NK-92 treated with Interleukin-12 subunit alpha and Interleukin-12 subunit beta, amount 100 ng/mL, for 24 hours (cell line): ENCODE data around the gene C9orf153.
"Not testable (repeated sequence)": the region's sequence is repeated elsewhere in the genome, so short reads cannot be mapped to it uniquely, and the experiment has no call there.

ENCODE experiments used
- DNase-seq: peaks from one replicate; lab custom pipeline; 2025; lab: John Stamatoyannopoulos, UW

Gene C9orf153

DNA sequence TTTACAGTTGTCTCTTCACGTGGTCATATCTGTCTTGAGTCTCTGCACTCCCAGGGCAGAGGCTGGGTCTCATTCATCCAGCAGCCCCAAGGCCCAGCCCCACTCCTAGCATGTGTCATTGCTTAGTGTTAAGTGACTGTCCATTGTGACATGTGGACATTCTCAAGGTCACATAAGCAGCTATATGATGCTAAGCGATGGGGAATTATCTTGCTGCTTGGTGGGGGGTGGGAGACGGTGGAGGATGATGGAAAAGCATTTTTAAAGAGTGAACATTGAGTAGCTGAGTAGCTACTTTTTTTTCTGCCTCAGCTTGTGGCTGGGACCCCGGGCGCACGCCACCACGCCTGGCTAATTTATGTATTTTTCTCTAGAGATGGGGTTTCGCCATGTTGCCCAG is at the start of gene C9orf153:
C9orf153 (minus strand) TSS at position 101 of the 400 bp plus-strand sequence. CDS start 30,054 bp downstream, outside the sequence.
- no peak for DNase-seq

DNA sequence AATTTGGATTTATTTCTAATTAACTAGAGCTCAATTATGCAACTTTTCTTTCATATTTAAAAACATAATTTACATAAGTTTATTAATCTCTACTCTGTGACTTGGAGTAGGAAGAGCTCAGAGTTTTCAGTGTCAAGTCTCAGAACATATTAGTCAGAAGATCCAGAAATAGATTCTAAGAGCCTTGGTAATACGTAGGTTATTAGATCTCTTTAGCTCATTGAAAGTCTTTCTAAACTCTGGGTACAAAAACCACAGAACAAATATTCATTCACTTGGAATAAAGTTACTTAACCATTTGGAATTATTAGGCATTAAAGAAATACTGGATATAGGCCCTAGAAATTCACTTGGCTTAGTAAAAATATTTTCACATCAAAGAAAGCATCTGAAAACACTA is 49.2 kb upstream of the C9orf153 start:
- DNase-seq = no peak

DNA sequence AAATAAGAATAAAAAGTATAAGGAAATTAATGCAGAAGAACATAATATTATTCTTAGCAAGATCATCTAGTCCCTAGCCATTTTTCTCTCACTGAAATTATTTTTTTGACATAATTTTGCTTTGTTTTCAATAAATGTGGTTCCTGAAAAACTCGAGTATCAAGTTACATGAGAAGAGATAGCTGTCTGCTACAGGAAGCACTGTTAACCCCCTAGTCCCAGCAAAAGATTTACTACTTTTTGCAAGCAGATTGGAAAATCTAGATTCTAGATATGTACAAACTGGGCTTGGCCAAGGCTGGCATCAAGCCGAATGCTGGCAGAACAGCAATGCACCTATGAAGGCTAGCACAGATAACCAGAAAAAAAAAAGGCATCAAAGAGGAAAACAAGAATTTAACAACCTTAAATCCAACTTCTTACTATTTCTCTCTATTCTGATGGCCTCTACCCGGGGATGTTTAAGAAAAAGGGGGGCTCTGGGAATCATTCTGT is 44.8 kb upstream of the C9orf153 start:
- DNase-seq = no peak

DNA sequence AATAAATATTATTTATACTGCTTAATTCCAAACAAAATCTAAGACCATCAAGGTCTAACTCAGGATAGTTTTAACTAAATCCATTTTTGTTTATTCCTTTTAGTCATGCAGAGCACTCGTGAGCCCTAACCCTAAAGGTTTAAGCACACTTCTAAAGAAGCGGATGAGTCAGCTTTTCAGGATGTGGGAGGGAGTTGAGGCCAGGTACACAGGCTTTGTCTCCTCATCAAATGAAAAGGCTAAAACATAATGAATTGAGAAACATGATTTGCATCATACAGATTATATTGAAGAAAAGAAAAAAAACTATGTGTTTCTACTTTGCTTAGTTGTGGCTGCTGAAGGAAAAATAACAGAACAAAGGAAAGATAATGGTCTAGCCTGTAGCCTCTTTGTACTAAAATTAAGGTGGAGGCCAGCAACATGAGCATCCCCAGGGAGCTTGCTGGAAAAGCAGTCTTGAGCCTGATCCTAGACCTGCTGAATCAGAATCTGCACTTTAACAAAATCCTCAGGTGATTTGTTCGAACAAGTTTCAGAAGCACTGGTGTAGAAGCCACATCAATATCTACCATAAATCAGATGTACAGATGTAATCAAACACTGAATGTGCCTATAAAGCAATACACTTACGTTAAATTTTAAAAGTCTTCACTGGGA is 44.0 kb upstream of the C9orf153 start:
- DNase-seq = no peak

DNA sequence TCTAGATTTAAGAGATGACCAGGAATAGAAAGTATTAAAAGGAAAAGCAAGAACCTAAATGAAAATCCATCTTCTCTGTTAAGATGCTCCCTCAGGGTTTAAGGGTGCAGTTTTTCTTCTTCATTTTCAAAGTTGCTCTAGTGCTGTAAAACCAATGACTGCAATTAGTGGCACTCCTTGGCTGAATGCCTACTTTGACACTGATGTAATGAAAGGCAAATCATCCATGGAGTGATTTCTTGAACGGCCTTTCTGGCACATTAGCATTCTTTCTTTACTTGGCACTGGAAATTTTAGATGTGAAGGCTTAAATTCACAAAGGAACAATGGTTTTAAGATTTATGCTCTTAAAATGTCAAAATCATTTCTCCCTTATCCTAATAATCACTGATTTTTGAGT is 42.2 kb upstream of the C9orf153 start:
- DNase-seq = no peak

DNA sequence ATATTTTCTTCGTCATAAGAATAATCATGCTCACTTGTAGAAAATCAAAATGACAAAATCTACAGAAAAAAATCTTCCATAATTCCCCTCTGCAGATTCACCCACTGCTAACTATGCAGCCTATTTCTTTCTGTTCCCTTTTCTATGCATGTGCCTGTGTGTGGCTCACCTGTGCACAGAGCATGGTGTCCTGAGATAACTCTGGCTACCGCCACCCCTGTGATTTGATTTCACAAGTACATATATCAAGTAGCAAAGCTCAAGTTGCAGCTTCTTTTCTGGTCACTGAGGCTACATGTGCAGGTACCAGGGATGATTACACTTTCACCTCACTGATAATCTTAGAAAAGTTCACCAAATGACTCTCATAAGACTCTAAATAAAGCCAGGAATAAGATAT is 41.2 kb upstream of the C9orf153 start:
- no peak for DNase-seq

DNA sequence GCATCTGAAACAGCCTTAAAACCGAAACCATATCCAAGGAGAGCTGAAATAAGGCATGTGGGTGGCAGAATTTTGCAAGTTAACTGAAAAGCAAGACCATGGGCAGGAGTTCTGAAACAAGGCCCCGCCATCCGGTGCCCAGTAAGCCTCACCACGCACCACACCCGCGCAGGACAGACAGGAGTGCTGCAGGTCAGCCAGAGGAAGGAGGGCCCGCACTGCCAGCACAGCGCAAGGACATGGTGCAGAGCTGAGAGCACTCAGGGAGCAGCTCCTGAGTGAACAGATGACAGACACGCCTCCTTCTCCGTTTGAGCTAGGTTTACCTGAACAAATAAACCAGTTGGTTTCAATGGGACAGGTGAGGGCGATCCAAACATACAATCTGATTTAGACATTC is 39.4 kb upstream of the C9orf153 start:
- DNase-seq = no peak

DNA sequence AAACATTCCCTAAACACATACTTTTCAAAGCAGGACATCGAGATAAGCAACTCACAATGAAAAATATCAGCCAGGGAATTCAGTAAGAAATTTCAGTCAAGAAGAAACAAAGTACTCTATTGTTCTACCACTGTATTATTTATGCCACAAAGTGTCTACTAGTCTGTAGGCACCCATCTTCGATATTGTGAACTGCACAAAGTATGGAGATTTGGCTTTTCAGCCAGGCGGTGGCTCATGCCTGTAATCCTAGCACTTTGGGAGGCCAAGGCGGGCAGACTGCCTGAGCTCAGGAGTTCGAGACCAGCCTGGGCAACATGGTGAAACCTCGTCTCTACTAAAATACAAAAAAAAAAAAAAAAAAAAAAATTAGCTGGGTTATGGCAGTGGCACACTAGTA is 30.9 kb upstream of the C9orf153 start:
- DNase-seq = not testable (repeated sequence)

DNA sequence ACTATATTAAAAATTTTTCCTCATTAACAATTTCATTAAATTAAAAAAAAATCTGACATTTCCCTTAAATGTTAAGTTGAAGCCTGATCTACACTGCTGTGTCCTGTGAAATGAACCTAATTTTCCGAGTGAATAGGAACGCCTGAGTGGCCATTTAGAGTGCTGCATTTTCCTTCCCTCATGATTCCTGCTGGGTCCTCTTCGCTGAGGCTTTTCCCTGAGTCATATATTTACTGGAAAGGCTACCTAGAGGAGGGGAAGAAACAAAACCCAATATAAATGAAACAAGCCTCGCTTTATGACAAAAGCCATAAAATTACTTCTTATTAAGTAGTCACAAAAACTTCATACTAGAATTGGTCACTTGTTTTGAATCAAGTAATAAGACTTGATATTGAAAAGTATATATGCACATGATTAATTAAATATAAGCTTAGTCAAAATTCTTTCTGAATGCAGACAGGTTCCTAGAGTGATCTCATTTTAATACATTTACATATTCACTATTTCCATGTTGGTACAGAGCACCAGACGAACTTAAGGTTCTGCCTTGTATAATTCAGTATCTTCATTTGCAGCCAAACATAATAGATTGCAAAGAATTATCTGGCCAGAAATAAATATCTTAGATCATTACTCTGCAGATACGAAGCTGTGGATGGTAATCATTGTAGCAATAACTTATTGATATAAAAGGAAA is 29.2 kb upstream of the C9orf153 start:
- no peak for DNase-seq

DNA sequence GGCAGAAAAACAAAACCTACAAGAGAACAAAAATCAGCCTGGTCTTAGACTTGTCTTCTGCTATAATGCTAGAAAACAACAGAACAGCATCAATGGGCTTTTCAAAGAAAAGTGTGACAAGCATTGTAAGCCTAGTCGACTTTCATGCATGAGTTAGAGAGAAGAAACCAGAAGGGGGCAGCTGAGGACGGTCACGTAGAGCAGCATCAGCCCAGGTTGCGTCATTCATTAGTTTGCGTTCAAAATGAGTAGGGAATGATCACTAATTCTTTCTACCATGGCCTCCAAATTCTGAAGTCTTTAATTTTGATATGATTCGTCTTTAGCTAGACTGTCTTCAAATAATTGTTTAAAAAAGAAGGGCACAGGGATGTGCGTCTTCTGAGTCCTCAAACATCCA is 27.6 kb upstream of the C9orf153 start:
- DNase-seq = no peak

DNA sequence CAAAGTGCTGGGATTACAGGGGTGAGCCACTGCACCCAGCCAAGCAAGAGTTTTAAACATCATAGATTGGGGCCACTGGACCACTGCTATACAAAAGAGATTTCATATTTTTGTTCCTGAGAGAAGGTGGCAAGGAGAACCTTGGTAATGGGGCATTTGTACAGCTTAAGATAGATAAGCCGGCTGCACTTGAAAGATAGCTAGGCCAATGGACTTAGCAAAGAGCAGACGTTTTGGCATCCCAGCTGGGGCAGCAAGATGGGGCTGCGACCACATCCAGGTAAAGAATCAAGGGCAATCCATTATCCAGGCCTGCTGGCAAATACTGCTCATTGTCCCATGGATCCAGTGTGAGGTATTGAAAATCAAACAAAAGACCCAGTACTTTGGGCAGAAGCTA is 26.8 kb upstream of the C9orf153 start:
- no peak for DNase-seq

DNA sequence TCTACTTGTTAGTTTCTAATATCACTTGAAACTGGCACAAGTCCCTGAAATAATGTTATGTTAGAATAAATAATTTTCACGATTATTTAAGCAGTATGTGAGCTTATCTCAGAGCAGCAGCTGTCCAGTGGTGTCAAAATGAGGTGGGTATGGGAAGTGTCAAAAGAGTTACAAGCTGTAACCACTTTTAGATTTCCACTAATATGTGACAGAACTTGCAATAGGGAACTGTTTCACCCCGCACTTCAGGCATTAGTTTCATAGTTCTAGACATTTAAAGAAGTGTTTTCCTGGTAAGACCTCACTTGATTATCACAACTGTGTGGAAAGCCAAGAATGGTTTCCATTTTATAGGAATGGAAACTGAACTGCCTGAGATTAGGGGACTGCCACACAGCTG is 25.8 kb upstream of the C9orf153 start:
- DNase-seq = no peak

DNA sequence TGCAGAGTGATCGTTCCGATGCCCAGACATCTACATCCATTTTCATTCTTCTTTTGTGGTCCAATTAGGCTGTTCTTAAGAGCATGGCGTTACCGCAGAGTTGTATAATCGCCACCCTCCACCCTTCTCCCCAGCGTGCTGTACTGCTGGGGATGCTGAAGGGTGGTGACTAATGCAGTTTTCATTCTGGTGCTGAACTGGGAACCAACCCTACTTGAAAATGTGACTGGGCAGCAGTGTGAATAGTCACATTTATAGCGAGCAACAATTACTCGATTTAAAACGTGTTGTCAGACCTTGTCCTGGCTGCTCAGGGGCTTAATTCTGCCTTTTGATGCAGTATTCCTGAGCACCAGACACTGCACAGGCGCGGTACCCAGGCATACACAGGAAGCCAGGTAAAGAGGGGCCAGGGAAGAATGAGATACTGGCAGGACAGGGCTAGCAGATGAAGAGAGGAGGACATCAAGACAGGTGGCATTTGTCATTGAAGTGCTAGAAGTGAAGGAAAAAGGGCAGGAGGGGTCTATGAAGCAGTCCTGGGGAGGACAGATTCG is 23.6 kb upstream of the C9orf153 start:
- peak; percentile 51 for DNase-seq

DNA sequence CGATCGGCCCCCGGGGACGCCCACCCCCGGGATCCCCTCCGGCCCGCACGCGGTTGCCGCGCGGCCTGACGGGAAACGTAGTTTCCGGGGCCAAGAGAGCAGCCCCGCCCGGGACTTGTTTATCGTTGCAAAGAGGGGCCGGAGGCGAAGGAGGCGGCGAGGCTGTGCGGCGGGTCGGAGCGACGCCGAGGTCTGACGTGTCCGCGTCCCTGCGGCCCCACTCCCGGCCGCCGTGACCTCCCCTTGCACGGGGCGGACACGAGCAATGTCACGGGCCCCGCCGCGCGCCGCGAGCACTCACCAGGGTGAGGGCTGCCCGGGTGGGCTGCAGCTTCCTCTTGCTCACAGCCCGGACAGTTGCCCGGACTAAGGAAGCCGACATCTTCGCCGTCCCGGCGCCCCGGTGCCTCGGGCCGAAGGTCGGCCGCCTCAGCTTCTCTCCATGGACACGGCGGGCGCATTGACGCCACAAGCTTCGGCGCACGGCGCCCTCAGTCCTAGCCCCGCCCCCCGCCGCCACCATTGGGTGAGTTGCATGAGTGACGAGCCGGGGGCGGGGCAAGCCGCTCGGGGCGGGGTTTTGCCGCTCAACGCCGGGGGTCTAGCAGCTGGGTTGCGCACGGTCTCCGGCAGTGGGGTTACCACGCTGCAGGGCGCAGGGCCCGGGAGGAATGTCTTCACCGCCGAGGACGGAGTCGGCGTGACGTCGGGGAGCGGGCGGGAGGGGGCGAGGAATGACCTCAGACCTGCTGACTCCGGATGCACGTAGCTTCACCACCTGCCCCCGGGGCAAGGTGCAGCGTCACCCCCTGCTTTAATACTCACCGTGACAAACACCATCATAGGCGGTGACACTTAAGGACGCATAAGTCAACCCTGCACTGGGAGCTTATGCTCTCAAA is 22.9 kb upstream of the C9orf153 start, which contains the start of gene ISCA1:
ISCA1 (minus strand) TSS at position 462 of the 902 bp plus-strand sequence; CDS start at position 382, 80 bp downstream.
- peak; percentile 95 for DNase-seq

DNA sequence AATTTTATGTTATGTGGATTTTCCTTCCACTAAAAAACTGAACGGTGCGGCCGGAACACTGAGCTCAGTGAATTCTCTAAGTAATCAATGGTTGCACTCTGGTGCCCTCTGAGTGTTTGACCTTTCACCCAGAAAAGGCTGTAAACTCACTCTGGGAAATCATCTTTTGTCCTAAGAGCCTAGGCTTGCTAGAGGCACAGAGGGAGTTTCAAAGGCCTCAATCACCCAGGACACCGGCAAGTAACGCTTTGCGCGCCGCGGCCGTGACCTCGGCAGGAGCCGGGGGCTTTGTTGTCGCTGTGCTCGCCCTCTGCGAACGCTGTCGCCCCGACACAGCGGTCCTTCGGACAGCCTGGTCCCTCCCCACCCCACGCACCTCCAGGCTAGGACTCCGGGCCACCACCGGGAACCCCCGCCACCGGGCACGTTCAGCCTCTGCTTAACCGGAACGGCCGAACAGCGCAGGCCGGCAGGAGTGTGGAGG is 22.2 kb upstream of the C9orf153 start:
- no peak for DNase-seq

DNA sequence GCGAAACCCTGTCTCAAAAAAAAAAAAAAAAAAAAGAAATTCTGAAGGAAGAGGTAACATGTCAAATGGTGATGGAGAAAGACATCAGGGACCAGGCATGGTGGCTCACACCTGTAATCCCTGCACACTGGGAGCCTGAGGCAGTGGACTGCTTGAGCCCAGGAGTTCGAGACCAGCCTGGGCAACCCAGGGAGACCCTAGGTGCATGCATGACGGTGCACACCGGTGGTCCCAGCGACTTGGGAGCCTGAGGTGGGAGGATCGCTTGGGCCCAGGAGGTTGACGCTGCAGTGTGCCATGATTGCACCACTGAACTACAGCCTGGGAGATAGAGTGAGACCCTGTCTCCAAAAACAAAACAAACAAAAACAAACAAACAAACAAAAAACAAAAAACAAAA is 21.1 kb upstream of the C9orf153 start:
- no peak for DNase-seq

DNA sequence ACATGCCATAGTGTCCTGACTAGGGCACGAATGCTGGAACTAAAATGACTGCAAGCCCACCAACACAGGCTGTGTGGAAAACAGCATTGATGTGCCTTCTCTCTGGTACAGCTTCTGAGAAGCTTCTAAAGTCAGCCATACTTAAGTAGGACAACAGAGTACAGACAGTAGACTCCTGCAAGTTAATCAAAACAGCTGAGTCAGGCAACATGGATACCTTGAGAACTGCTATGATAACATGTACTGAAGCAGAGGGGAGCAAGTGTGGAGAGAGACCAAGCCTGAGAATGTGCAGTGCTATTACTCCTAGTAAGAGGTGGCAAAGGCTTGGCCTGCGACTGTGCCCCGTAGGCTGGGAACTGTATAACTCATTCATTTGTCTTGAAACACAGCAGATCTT is 20.4 kb upstream of the C9orf153 start:
- DNase-seq = no peak

DNA sequence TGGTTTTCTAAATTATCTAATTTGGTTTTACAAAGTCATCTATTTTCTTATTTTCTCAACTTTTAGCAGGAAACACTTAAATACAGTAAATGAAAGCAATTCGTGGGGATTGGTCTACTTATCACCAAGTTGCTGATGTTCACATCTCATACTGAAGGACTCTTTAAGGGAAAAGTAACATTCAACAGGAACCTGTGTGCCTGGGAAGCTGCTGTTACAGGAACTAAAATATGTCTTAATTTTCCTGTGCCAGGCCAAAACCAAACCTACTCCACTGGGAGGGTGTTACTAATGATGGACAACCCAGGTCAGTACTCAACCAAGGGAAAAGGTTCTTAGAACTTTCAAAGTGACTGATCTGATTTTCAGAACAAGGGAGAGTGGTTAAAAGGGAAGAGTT is 17.6 kb upstream of the C9orf153 start:
- no peak for DNase-seq

DNA sequence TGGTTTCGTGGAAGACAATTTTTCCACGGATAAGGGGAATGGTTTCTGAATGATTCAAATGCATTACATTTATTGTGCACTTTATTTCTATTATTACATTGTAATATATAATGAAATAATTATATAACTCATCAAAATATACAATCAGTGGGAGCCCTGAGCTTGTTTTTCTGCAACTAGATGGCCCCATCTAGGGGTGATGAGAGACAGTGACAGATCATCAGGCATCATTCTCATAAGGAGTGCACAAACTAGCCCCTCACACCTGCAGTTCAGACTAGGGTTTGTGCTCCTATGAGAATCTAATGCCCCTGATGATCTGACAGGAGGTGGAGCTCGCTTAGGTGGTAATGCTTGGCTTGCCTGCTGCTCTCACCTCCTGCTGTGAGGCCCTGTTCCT is 16.5 kb upstream of the C9orf153 start:
- DNase-seq = no peak

DNA sequence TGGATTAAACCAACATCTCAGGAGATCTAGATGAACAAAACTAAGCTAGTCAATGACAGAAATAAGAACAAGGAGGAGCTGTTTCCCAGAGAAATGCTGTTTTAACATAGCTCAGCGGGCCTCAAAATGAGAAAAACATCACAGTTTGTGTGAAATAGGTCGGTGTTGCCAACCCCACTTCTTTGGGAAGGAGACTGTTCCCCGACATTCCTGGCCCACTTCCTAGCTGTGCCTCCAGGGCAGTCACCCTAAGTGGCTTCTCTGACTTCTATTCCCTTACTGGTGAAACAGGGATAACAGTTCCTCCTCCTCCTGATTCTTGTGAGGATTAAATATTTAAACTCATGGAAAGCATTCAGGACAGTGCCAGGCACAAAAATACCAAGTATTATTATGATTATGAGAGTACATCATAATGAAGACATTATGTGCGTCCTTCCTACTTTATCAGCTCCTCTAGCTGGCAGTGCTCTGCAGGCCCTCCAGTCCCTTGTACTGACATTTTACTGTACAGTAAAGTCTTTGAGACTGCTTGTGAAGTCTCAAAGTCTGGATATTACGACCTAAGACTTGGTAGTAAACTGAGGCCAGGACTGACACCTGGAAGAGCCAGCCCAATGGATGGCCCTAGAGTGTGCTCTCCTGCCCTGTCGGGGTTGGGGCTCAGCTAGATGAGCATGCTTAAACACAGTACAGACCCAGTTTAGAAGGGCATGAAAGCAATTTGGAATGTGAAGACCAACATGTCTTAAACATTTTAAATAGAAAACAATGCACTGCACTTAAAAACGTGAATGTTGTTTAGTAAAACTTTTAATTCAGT is 15.6 kb upstream of the C9orf153 start:
- DNase-seq = no peak

DNA sequence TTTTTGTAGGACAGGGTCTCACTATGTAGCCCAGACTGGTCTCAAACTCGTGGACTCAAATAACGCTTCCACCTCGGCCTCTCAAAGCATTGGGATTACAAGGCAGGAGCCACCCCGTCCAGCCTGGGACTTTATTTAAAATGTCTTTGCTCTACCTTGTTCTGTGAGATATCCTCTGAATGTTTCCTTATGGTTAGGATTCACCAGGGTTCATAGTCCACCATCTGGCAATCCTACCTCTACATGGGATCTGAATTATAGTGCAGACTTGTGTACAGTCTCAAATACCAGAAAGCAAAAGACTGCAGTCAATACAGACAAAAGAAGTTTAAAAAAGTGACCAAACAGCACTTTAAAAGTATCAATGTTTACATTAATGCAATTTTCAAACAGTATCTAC is 12.8 kb upstream of the C9orf153 start:
- no peak for DNase-seq
